Osteocyte (in vitro differentiated cells): Measurements from ENCODE around the gene TACR3. TPM values are rescaled to one million over a fixed set of nuclear protein-coding genes. Genes with fewer than 3 reads are reported as not detected.

Experiments used
- DNase-seq: peaks from one replicate; pipeline ENCODE4 v3.0.0; 2021; ENCODE audit warnings: mixed read lengths; ENCODE audit not compliant: unreplicated experiment; ENCODE audit errors: extremely low spot score
- H3K27ac Mint-ChIP-seq: one replicate; pipeline ENCODE4 v1.8.0; 2021; ENCODE audit warnings: mild to moderate bottlenecking, mixed read lengths; ENCODE audit not compliant: unreplicated experiment
- H3K27me3 Mint-ChIP-seq: one replicate; pipeline ENCODE4 v1.8.0; 2021; ENCODE audit warnings: mixed read lengths; ENCODE audit not compliant: unreplicated experiment
- H3K36me3 Mint-ChIP-seq: one replicate; pipeline ENCODE4 v1.8.0; 2021; ENCODE audit warnings: mixed read lengths; ENCODE audit not compliant: unreplicated experiment
- H3K4me1 Mint-ChIP-seq: one replicate; pipeline ENCODE4 v1.8.0; 2021; ENCODE audit warnings: mixed read lengths; ENCODE audit not compliant: unreplicated experiment
- H3K4me3 Mint-ChIP-seq: one replicate; pipeline ENCODE4 v1.8.0; 2021; ENCODE audit warnings: mild to moderate bottlenecking, moderate library complexity, mixed read lengths; ENCODE audit not compliant: unreplicated experiment
- H3K9me3 Mint-ChIP-seq: one replicate; pipeline ENCODE4 v1.8.0; 2021; ENCODE audit warnings: mixed read lengths; ENCODE audit not compliant: unreplicated experiment
- total RNA-seq: library from RNA; stranded (reverse); gene quantifications from 2 replicates; pipeline ENCODE4 v1.2.1, GENCODE V29; 2021
- TF ChIP-seq, protein P1 (sequence below): fragments of 200-600 bp; sonication (generic); IDR thresholded peaks from 2 replicates; pipeline ENCODE4 v1.5.0; 2021; ENCODE audit warnings: antibody characterized with exemption, mild to moderate bottlenecking, moderate library complexity

The TACR3 gene
- total RNA-seq, 1 donor from 2014 or later: not detected

GRCh38 chr4:103664436-103665075 is 55.2 kb downstream of the TACR3 start:
- TF ChIP-seq, protein P1, sequence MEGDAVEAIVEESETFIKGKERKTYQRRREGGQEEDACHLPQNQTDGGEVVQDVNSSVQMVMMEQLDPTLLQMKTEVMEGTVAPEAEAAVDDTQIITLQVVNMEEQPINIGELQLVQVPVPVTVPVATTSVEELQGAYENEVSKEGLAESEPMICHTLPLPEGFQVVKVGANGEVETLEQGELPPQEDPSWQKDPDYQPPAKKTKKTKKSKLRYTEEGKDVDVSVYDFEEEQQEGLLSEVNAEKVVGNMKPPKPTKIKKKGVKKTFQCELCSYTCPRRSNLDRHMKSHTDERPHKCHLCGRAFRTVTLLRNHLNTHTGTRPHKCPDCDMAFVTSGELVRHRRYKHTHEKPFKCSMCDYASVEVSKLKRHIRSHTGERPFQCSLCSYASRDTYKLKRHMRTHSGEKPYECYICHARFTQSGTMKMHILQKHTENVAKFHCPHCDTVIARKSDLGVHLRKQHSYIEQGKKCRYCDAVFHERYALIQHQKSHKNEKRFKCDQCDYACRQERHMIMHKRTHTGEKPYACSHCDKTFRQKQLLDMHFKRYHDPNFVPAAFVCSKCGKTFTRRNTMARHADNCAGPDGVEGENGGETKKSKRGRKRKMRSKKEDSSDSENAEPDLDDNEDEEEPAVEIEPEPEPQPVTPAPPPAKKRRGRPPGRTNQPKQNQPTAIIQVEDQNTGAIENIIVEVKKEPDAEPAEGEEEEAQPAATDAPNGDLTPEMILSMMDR: no peak
- Mint-ChIP-seq H3K36me3 (no peaks in the 10 kb centered on the region), H3K27me3 (no peaks in the 10 kb centered on the region), H3K4me3 (no peak overlapping the region), H3K27ac (no peak overlapping the region), H3K9me3 (no peaks in the 10 kb centered on the region), H3K4me1 (no peaks in the 10 kb centered on the region)
- no peak for DNase-seq

GRCh38 chr4:103648541-103648940 is 71.2 kb downstream of the TACR3 start:
- Mint-ChIP-seq H3K4me1 (no peaks in the 10 kb centered on the region), H3K27me3 (no peaks in the 10 kb centered on the region), H3K4me3 (no peak overlapping the region), H3K27ac (no peak overlapping the region), H3K36me3 (no peaks in the 10 kb centered on the region), H3K9me3 (peaks cover 12% of the 10 kb centered on the region)
- TF ChIP-seq, protein P1: no peak
- no peak for DNase-seq

DNA sequence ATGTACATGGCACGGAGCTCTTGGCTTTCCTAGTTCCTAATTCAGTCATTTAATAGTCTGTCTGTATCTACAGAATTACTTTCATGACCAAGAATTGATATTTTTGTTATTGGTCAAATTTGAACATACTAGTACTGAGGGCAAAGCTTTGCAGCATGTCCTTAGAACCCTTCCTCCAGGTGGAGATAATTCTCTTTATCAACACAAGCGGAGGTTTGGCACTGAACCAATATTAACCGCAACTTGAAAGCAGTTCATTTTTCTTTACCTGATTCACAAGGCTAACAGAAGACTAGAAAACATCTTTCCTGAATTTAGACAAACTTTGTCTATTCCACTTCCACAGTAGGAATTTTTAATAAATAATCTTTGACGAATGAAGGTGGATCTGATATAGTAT is 73.8 kb downstream of the TACR3 start:
- H3K27ac Mint-ChIP-seq: no peak overlapping the region

GRCh38 chr4:103634236-103634635 is 85.5 kb downstream of the TACR3 start:
- H3K4me1 Mint-ChIP-seq: no peaks in the 10 kb centered on the region
- no peak for DNase-seq
- no peaks in the 10 kb centered on the region for H3K36me3 Mint-ChIP-seq
- H3K4me3 Mint-ChIP-seq: no peak overlapping the region
- H3K27me3 Mint-ChIP-seq: no peaks in the 10 kb centered on the region
- TF ChIP-seq, protein P1: no peak
- no peak overlapping the region for H3K27ac Mint-ChIP-seq
- H3K9me3 Mint-ChIP-seq: peaks cover 7% of the 10 kb centered on the region

More for the DNA sequence above, 73.8 kb downstream of the TACR3 start:
- Mint-ChIP-seq H3K4me3 (no peak overlapping the region), H3K27me3 (no peaks in the 10 kb centered on the region), H3K4me1 (no peaks in the 10 kb centered on the region), H3K36me3 (no peaks in the 10 kb centered on the region), H3K9me3 (peaks cover 8% of the 10 kb centered on the region)
- TF ChIP-seq, protein P1: no peak
- DNase-seq: no peak

- no peak overlapping the region for H3K27ac Mint-ChIP-seq
- H3K9me3 Mint-ChIP-seq: peaks cover 9% of the 10 kb centered on the region
- TF ChIP-seq, protein P1: no peak
- no peaks in the 10 kb centered on the region for H3K27me3 Mint-ChIP-seq
- DNase-seq: no peak
- no peaks in the 10 kb centered on the region for H3K4me1 Mint-ChIP-seq
- no peak overlapping the region for H3K4me3 Mint-ChIP-seq
- H3K36me3 Mint-ChIP-seq: no peaks in the 10 kb centered on the region
Measured at GRCh38 chr4:103626296-103626695, 93.5 kb downstream of the TACR3 start.
